ENCODE results near the gene GFRA3.

GFRA3 gene

GRCh38 chr5:138246822-138247221 lies 27.6 kb downstream of the GFRA3 start:
- DNase-seq (ENCODE audit: low spot score), result no peak

- DNase-seq (ENCODE audit: low spot score), result no peak
Measured at GRCh38 chr5:138246334-138246733, 28.1 kb downstream of the GFRA3 start.

- DNase-seq (ENCODE audit: low spot score), result no peak
Measured at GRCh38 chr5:138245717-138246116, 28.7 kb downstream of the GFRA3 start.

GRCh38 chr5:138243794-138244193 lies 30.6 kb downstream of the GFRA3 start:
- DNase-seq (ENCODE audit: low spot score), result no peak

GRCh38 chr5:138241688-138242571 lies 32.5 kb downstream of the GFRA3 start:
- no peak for DNase-seq (ENCODE audit: low spot score)

GRCh38 chr5:138240650-138241385 lies 33.6 kb downstream of the GFRA3 start:
- DNase-seq (ENCODE audit: low spot score), result no peak

- DNase-seq (ENCODE audit: low spot score), result no peak
Measured at GRCh38 chr5:138238034-138238433, 36.4 kb downstream of the GFRA3 start.

GRCh38 chr5:138234651-138235050 lies 39.8 kb downstream of the GFRA3 start:
- no peak for DNase-seq (ENCODE audit: low spot score)

- no peak for DNase-seq (ENCODE audit: low spot score)
Measured at GRCh38 chr5:138233280-138233679, 41.1 kb downstream of the GFRA3 start.

- DNase-seq (ENCODE audit: low spot score), result no peak
Measured at GRCh38 chr5:138230981-138231589, 43.3 kb downstream of the GFRA3 start.

GRCh38 chr5:138230261-138230660 lies 44.2 kb downstream of the GFRA3 start:
- no peak for DNase-seq (ENCODE audit: low spot score)

- DNase-seq (ENCODE audit: low spot score), result no peak
Measured at GRCh38 chr5:138229387-138229786, 45.0 kb downstream of the GFRA3 start.

- DNase-seq (ENCODE audit: low spot score), result no peak
Measured at GRCh38 chr5:138226910-138227309, 47.5 kb downstream of the GFRA3 start.

GRCh38 chr5:138224712-138225111 lies 49.7 kb downstream of the GFRA3 start:
- no peak for DNase-seq (ENCODE audit: low spot score)

GRCh38 chr5:138223532-138223931 lies 50.9 kb downstream of the GFRA3 start:
- no peak for DNase-seq (ENCODE audit: low spot score)

- no peak for DNase-seq (ENCODE audit: low spot score)
Measured at GRCh38 chr5:138216799-138217198, 57.6 kb downstream of the GFRA3 start.

GRCh38 chr5:138213161-138214029 lies 61.0 kb downstream of the GFRA3 start, which contains the start of gene CDC23:
Gene CDC23 (minus strand): TSS chr5:138213323. CDS start chr5:138213312, 11 bp downstream.
- DNase-seq (ENCODE audit: low spot score), result peak; percentile 98

- peak; percentile 20 for DNase-seq (ENCODE audit: low spot score)
Measured at GRCh38 chr5:138212828-138213160, 61.6 kb downstream of the GFRA3 start.

GRCh38 chr5:138210985-138211384 lies 63.4 kb downstream of the GFRA3 start:
- DNase-seq (ENCODE audit: low spot score), result no peak

All from LoVo (cell line).